GM12872 (cell line): ENCODE measurements around the gene SF3B2.

ENCODE experiments used
- CTCF ChIP-seq: IDR thresholded peaks from 3 replicates; pipeline ENCODE4 v1.5.1; 2011; ENCODE audit warnings: low read depth, mild to moderate bottlenecking, low read length, moderate library complexity; ENCODE audit not compliant: insufficient read depth

The SF3B2 gene

DNA sequence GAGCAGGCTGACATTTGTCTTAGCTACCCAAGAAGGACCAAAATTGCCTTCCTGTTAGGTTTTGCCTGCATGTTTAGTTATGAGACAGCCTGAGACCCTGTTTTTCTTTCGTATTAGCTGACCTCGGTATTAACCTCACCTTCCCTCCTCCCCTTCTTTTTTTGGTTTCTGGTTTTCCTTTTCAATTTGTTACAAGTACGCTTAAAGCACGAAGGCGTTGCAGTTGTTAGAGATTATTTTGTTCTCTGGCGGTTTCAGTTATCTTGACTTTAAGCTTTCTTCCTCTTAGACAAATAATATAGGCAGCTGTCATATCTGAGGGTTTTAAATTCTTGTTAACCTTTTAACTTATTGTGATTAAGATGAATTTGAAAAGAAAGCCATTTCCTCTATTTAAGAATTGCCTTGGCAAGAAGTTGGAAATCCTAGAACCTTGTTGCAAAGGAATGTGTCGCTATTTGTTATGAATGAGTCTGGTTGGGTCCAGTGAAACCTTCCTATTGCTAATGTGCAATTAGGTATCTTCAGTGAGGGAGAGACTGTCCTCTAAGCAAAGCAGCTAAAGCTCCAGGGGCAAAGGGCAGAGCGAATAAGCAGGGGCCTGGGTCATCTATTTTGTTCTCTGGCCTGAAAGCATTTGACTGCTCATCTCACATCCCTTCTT is 63.6 kb downstream of the SF3B2 start:
- no peak for TF ChIP-seq CTCF

GRCh38 chr11:66116576-66117361 is 64.6 kb downstream of the SF3B2 start:
- TF ChIP-seq CTCF: no peak

GRCh38 chr11:66118847-66119246 is 66.7 kb downstream of the SF3B2 start:
- TF ChIP-seq CTCF: no peak
